Amniotic epithelial cell (primary cell): ENCODE measurements around the gene NPIPA5.
"Not testable (repeated sequence)": the region's sequence is repeated elsewhere in the genome, so short reads cannot be mapped to it uniquely, and the experiment has no call there.

ENCODE experiments used
- DNase-seq: peaks from one replicate; pipeline ENCODE4 v3.0.0-alpha.2; 2010; ENCODE audit warnings: low read depth

NPIPA5 gene

GRCh38 chr16:15389916-15390315 is 11.8 kb upstream of the NPIPA5 start:
- not testable (repeated sequence) for DNase-seq

DNA sequence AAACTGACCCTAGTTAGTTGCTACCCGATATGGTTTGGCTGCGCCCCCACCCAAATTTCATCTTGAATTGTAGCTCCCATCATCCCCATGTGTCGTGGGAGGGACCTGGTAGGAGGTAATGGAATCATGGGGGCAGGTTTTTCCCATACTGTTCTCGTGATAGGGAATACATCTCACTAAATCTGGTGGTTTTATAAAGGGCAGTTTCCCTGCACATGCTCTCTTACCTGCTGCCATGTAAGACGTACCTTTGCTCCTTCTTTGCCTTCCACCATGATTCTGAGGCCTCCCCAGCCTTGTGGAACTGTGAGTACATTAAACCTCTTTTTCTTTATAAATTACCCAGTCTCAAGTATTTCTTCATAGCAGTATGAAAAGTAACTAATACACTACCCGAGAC is 10.0 kb upstream of the NPIPA5 start:
- DNase-seq: not testable (repeated sequence)

GRCh38 chr16:15382810-15383209 is 4.7 kb upstream of the NPIPA5 start:
- DNase-seq: peak; percentile 49

GRCh38 chr16:15357495-15357894 is 20.6 kb downstream of the NPIPA5 start:
- not testable (repeated sequence) for DNase-seq

DNA sequence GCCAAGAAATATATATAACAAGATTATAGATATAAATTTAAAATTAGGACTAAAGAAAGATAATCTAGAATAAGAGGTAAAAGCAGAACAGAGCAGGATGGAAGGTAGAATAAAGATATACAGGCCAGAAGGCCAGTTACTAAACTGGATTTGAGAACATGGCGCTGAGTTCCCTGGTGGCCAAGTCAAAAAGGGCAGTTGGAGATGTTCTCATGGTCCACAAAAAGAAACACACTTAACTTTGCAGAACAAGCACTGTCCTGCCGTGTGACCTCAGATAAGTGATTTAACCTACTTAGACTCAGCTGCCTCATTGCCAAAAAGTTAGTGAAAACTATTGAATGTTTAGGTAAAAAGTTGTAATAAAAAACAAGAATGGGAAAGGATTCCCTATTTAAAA is 23.2 kb downstream of the NPIPA5 start:
- not testable (repeated sequence) for DNase-seq

- DNase-seq: not testable (repeated sequence)
These were observed 25.2 kb downstream of the NPIPA5 start for GRCh38 chr16:15352852-15353251.

GRCh38 chr16:15351745-15352144 is 26.3 kb downstream of the NPIPA5 start:
- not testable (repeated sequence) for DNase-seq

GRCh38 chr16:15351251-15351650 is 26.8 kb downstream of the NPIPA5 start:
- DNase-seq: not testable (repeated sequence)

DNA sequence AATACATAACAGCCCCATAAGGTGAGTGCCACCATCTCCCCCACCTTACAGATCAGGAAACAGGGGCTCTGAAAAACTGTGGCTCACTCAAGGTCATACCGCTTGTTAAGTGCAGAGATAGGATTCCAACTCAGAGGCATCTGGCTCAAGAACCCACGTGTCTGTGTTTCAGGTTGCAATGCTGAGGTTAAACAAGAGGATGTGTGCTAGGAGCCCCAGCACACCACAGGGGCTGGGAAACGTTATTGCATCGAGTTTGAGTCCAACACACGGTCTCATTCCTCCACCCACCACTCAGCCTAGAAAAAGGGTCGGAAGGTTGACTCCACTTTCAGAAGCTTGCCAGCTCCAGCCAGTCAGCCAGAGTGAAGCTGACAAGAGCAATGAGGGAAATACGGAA is 29.4 kb downstream of the NPIPA5 start:
- DNase-seq: not testable (repeated sequence)

- DNase-seq: not testable (repeated sequence)
These were observed 35.8 kb downstream of the NPIPA5 start for GRCh38 chr16:15342337-15342736.

DNA sequence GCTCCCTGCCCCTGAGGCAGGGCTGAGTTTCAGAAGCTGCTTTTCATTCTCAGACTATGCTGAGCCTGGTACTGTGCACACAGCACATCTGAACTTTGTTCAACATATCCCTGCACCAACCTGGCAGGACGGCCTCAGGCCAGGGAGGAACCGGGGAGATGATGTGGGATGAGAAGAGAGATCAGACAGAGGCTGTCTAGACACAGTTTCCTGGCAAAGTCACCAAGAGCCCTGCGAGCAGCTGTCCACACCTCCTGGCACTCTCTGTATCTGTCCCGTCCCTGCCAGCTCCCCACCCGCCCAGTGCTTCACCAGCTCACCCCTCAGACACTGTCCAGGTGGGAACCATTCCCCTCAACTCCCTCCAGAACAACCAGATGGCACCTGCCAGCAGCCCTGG is 39.1 kb downstream of the NPIPA5 start:
- DNase-seq: not testable (repeated sequence)

- DNase-seq: not testable (repeated sequence)
These were observed 40.0 kb downstream of the NPIPA5 start for GRCh38 chr16:15337974-15338605.

DNA sequence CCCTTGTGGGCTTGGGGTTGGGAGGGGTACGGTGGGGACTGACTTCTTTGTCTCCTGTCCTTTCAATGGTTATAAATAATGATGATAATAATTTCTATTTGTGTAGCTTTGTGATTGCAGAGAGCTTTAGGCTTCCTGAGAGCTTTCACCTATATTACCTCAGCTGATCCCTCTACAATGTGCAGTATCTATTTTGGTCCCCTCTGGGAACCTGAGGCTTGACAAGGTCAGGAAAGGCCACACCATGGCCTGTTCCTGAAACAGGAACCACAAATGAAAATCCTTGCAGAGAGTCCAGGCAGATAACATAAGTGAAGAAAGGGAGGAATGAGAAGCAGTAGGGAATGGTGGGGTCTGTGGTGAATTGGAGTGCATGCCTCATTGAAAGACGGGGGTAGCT is 42.5 kb downstream of the NPIPA5 start:
- not testable (repeated sequence) for DNase-seq

DNA sequence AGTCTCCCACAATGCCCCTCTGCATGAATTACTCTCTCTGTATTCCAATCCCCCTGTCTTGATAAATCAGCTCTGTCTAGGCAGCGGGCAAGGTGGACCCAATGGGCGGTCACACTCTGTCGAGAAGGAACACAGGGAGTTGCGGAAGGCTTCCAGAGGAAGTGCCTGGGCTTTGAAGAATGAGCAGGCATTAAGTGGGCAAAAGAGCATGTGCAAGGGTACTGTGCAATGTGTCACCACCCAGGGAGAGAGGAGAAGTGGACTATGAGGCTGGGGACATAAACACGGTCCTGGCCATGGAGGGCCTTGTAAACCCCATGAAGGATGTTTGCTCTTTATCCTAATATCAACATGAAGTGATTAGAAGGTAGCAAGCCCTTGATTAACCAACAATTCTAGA is 44.1 kb downstream of the NPIPA5 start:
- not testable (repeated sequence) for DNase-seq

GRCh38 chr16:15330978-15331377 is 47.1 kb downstream of the NPIPA5 start:
- not testable (repeated sequence) for DNase-seq

DNA sequence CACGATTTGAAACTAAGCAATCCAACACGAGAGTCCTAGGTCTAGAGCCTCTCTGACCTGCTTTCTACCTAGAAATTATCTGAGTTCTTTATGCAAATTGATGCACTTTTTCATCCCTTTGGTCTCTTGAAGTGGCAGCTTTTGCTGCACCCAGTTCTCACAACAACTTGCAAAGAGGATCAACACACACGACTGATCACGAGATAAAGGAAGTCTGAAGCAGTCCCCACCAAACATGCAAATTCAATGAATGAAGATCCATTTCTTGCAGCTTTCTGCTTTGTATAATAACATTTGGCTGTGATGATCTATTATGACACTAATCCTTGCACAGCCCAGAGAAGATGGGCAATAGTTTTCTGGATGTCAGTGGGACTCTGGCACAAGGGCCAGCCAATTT is 53.1 kb downstream of the NPIPA5 start:
- DNase-seq: not testable (repeated sequence)

GRCh38 chr16:15323373-15323772 is 54.7 kb downstream of the NPIPA5 start:
- DNase-seq: not testable (repeated sequence)

- not testable (repeated sequence) for DNase-seq
These were observed 56.9 kb downstream of the NPIPA5 start for GRCh38 chr16:15321221-15321620.

DNA sequence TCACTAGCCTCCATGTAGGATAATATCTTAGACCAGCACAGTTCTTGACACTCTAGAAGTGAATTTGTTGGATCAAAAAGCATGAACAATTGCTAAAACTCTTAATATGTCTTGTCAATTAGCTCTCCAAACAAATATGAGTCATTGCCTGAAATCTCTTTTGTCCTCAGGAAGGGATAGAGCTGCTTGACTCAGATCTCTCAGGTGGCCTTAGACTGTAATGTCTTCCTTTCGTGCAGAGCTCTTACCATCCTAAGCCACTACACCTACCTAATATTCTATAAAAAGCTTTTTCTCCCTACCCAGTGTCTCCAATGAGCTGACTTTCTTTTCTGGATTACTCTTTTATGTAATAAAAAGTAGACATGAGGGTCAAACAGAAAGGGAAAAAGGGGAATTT is 63.5 kb downstream of the NPIPA5 start:
- not testable (repeated sequence) for DNase-seq
